Erythroblast (primary cell): ENCODE results near the gene SPRING1.

Experiments used
- DNase-seq, 2 experiments: peaks; one replicate each; lab custom pipeline; 2025; lab: John Stamatoyannopoulos, UW
- GATA1 ChIP-seq: IDR thresholded peaks from 2 replicates; pipeline ENCODE4 v1.6.1; 2011; ENCODE audit warnings: low read depth, mild to moderate bottlenecking, control low read depth, low read length, moderate library complexity
- POLR2A ChIP-seq: IDR thresholded peaks from 2 replicates; pipeline ENCODE4 v1.6.1; 2011; ENCODE audit warnings: mild to moderate bottlenecking, low read length

The SPRING1 gene

DNA sequence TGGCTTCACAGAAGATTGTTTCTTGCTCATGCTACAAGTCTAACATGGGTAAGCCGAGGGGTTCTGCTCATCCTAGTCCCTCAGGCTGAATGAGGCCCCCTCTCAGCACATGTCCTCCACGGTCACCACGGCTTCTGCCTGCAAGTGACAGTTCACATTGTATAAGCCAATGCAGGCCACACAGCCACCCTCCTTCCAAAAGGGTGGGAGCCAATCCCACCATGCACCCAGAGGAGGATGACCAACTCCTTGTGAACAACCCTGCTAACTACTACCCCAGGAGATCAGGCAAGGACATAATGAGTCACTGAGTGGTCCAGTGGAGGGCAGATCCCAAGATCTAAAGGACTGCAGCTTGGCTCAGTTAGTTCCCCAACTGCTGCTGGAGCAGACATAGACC lies 6.1 kb downstream of the SPRING1 start:
- TF ChIP-seq GATA1 (no peak), POLR2A (no peak)
- DNase-seq, result no peak

DNA sequence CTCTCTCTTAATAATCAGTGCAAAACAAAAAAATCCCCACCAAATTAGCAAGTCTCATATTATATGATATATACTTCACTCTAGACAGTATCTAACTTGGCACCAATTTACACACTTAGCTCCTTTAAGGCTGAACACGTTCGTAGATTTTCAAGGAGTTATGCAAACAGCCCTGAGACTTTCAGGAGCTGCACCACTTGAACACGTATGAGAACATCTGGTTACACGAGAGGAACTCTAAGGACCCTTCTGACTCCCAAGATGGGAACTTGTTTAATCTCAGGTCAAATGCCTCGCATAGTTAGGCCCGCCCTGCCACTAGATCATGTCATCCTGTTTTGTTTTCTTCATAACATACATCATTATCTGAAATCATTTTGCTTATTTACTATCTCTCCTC lies 10.0 kb downstream of the SPRING1 start:
- no peak for TF ChIP-seq GATA1
- TF ChIP-seq POLR2A, result no peak

DNA sequence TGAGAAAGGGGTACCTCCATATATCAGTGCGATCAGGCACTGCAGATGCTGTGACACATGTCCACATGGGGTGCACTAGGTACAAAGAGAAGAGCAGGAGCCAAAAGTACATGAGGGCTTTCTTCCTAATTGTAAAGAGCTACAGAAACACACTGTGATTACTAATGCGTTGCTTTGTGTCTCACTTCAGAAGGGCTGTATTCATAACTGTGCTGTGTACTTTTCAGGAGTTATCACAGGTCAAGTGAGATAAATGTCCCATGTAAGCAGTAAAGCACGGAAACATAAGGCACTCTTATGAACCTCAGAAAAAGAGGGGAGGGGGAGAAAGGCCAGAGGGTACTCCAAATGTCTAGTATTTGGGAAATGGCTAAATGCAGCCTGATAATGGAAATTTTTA lies 10.6 kb downstream of the SPRING1 start:
- no peak for TF ChIP-seq GATA1
- no peak for TF ChIP-seq POLR2A
- DNase-seq, result no peak

More for the DNA sequence above, 10.0 kb downstream of the SPRING1 start:
- no peak for DNase-seq

DNA sequence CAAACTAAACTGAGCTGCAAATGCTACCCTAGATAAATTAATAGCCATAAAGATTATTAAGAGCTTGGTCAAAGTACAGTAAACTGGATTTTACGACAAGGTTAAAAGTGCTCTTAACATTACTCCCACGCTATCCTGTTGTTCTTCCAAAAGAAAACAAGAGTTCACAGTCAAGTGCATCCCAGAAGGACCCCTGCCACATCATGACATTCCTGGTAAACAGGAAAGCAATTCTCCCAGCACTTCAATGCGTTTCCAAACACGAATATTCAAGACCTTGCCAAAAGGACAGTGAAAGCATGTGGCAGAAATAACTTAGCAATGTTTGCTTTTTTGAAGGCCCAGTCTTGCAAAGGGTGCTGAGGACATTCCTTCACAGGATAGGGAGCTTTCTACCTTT lies 11.2 kb downstream of the SPRING1 start:
- no peak for DNase-seq
- TF ChIP-seq GATA1 (no peak), POLR2A (no peak)

DNA sequence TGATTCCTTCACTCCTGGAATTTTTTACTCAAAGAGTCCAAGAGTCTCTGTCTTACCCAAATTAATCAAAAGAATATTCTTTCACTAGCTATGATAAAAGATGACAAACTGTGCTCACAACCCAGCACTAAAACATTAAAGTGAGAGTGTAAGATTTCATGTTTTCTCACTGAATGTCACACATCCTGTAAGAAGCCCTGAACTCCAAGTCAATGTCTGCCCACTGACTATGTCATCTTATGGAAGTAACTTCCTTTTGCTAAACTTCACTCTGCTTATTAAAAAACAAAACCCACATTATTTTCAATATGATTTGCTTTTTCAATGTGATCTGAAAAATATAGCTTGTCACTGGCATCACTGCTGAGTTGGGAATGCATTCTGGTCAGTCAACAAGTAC lies 15.6 kb downstream of the SPRING1 start:
- no peak for DNase-seq
- TF ChIP-seq POLR2A (no peak), GATA1 (no peak)

DNA sequence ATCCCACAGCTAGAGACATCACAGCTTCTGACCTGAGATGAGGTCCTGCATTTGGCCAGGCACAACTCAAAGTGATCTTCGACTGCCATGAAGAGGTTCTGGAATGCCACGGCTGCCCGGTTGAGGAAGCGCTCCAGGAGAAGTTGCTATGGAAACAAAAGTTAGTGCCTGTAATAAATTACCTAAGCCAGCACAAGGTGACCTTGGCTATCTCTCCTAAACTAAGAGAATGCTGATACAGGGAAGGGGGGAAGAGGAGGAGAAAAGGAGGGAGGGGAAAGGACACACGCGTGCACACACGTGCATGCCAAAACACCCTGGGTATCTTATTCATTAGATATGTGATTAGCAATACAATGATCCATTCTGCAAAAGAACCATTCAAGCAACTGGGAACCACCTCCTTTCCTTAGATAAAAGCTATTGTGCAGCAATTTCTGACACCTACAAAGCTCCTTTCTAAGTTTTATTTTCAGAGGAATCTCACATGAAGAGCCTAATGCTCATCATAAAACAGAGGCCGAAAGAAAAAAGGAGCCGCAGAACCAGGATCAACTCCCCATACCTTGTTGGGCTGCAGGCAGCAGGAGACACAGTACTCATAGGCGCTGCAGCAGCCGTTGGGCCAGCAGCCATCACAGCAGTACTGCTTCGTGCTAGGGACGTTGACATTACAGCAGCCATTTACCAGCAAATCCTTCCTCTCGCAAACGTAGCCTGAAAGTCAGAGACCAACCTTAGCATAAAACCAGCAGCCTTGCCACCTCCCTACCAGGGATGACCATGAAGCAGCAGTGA lies 17.9 kb downstream of the SPRING1 start:
- TF ChIP-seq GATA1, result no peak
- TF ChIP-seq POLR2A, result no peak
- DNase-seq, result no peak

DNA sequence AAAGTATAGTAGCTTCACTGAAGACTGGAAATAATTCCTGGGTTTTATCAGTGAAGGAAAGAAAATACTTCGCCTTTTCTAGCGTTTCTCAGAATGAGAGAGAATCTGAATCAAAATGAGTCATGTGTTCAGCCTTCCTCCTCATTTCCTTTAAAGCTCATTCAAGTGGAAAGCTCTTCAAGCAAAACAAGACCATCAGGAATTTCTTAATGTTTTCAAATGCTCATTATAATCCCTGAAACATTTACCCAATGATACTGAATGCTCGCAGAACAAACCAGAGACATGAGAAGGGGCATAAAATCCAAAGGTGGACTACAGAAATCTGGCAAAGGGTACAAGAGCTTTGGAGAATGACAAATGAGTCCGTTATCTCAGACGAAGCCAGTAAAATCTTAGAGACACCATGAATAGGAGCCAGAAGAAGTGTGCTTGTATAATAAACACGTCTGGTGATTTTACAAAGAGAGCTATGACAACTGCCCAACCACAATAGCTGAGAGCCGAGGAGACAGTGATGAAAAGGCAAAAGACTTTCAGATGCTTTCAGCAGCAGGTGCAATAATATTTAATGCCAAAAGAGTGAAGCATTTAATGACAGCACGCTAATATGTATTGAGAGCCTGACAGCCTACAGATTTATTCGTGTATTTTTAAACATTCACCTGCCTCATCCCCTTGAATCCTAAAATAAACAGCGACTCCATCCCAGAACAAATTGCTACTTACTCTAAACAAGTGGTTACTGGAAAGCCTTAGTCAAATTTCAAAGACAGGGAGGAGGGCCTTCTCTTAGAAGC lies 19.0 kb downstream of the SPRING1 start:
- DNase-seq, result no peak
- TF ChIP-seq GATA1, result no peak
- no peak for TF ChIP-seq POLR2A

DNA sequence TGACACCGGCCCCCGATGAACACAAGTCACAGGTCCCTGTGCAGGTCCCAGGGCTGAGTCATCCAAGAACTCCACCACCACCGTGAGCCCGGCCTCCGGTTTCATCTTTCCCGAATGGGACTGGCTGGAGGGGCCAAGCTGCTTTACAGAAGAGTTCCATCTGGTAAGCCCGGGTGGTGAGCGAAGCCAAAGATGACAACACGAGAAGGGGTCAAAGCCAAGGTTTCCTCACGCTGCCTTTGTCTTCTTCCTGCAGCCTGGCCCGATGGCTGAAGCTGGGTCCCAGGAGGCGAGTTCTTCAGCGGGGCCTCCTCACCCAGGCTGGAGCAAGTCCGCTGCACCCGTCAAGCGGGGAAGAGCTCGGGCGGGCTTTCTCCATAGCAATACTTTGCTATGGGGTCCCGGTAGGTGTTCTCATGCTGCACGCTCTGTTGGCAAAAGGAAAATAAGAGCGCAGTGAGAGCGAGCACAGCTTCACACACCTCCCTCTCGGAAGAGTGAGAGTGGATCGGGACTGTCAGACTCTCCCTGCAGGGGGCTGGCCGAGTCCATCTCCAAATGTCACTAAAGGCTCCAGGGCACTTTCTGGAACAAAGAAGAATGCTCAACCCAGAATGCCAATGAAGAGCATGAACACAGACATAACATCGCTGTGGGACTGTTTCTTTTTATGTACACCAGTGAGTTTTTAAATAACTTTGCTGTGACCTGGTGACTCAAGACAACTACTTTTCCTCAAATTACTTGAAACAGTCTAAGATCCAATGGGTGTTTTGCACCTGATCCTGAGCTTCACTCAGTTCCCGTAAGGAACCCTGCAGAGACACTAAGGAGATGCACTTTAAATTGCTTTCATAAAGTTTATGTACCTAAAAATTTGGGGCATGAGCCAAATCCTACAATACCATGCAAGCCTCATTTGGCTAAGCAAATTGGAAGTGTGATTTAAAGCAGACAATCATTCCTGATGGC lies 20.1 kb downstream of the SPRING1 start:
- no peak for TF ChIP-seq POLR2A
- TF ChIP-seq GATA1, result no peak
- DNase-seq, result no peak

DNA sequence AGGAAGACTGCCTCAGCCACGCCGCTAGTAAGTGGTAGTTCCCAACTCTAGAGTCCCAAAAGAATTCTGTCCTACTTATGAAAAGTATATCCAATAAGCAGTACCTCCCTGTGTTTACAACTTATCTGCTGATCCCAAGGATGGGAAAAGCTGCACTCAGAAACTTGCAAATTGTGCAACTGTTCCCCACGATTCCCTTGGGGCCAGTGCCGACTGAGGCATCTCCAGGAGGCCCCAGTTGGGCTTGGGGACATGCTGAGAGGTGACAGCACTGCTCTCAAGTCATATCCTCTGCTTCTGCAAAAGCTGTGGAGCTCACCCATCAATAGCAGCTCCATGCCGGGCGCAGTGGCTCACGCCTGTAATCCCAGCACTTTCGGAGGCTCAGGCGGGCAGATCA lies 23.7 kb downstream of the SPRING1 start:
- TF ChIP-seq GATA1 (no peak), POLR2A (no peak)

DNA sequence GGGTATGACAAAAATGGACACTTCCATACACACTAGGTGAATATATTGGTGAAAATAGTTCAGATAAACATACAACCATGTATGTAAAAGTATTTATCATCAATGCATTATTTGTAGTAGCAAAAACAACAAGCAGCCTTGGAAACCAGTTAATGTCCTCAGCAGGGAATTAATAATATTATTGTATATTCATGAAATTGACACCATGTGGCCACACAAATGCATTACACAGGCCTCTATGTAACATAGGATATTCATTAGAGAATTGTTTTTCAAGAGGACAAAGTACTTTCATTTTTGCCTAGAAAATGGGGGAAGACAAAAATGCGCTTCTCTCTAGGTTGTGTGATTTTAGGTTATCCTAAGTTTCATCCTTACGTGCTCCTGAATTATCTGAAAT lies 24.3 kb downstream of the SPRING1 start:
- TF ChIP-seq GATA1 (no peak), POLR2A (no peak)
- DNase-seq, result no peak

More for the DNA sequence above, 23.7 kb downstream of the SPRING1 start:
- no peak for DNase-seq

DNA sequence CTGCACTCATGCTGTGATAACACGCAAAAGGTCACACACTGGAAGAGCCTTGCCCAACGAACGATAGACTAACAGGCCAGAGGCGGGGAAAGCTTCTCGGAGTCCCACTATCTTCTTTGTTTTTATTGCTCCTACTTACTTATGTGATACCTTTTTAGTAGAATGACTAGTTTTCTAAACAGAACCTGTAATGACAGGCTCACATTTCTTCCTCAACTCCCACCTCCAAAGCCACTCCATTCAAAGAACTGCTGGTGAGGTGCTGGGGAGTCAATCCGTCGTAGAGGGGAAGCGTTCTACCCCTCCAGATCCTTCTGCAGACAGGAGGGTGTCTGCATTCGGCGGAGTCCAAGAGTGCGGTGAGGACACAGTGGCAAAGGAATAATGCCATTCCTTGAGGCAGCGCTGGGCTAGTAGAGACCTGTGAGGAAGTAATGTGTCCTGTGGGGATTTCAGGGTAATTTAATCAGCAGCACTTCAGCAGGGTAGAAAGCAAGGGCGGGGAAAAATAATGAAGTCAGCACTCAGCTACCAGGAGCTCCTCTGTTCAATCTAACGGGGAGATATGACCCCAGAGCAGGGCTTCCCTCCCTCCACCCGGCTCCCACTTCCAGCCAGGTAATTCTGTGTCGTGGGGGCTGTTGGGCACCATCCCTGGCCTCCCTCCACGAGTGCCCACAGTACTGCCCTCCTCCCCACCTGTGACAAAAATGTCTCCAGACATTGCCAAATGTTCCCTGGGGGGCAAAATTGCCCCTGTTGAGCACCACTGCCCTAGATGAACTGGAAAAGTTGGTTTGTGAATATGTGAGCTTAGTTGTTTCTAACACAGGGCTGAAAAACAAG lies 25.2 kb downstream of the SPRING1 start:
- DNase-seq, result no peak
- TF ChIP-seq GATA1 (no peak), POLR2A (no peak)

DNA sequence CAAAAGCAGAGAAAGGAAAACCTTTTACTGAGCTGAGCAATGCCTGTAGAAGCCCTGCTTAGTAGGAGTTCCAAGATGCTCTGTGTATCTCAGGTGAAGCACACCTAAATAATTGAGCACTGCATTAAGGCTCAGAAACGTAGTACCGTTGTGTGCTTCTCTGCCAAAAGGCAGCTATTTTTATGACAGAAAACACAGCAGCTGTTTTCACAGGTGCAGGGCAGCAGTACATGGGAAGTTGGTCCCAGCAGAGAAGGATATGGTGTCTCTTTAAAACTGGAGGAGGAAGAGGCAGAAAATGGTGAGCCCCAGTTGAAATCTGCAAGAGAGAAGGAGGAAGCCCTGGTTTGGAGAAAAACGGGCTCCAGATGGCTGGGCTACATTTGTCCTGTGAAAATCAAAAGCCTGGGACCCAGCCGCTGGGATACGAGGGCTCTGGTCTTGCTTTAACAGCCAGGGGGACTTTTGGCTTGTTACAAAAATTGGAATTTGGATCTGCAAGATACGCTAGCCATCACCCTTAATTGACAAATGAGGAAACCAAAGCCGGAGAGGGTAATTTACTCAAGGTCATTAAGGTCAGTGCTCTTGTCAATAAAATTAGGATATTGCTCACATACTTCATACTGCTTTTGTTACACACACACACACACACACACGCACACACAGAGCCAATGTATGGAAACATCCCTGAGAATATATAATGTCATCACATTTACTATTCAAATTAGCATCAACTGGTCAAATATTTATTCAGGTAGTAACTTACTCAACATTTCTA lies 27.3 kb downstream of the SPRING1 start:
- TF ChIP-seq POLR2A (no peak), GATA1 (no peak)
- no peak for DNase-seq
